Choroid plexus epithelial cell (primary cell): ENCODE data around the gene RICTOR.

Source experiments
- DNase-seq: peaks from one replicate; pipeline ENCODE4 v3.0.0-alpha.2; 2010; ENCODE audit warnings: low read depth
- H3K4me3 ChIP-seq: 2 replicates; pipeline ENCODE4 v1.5.1; 2011; ENCODE audit warnings: low read depth, mild to moderate bottlenecking, control low read depth, low read length, moderate library complexity
- CTCF ChIP-seq: conservative IDR thresholded peaks from 2 replicates; pipeline ENCODE4 v1.5.1; 2011; ENCODE audit warnings: low read depth, mild to moderate bottlenecking, control low read depth, inconsistent platforms, low read length, moderate library complexity

RICTOR gene

GRCh38 chr5:39074017-39074814 lies at the start of gene RICTOR:
RICTOR (minus strand) TSS chr5:39074399; CDS start chr5:39074377, 22 bp downstream.
- peak; percentile 90 for DNase-seq
- TF ChIP-seq CTCF = no peak
- H3K4me3 ChIP-seq = peak within 1 kb of the TSS; percentile 92

GRCh38 chr5:39121922-39122321 lies 47.7 kb upstream of the RICTOR start:
- no peak for TF ChIP-seq CTCF
- DNase-seq = no peak
- no peak overlapping the region for H3K4me3 ChIP-seq

DNA sequence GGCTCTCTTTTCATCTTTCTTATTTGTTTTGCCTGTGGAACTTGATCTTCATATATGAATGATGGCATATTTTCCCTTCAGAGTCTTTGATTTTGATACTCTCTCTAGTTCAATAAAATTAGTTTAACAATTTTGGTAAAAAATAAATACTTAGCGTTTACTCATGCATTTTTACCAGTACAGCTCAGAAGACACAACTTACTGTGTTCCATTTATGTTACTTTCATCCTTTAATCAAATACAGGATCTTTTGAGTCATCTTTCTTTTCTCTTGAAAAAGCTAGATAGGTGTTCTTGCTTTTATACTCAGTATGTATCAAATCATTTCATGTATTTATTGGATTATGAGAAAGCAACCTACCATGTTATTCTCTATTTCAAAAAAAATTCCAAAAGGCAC lies 47.1 kb upstream of the RICTOR start:
- no peak for DNase-seq
- no peak overlapping the region for H3K4me3 ChIP-seq
- TF ChIP-seq CTCF = no peak

GRCh38 chr5:39120052-39120420 lies 45.8 kb upstream of the RICTOR start:
- H3K4me3 ChIP-seq = no peak overlapping the region
- TF ChIP-seq CTCF = no peak
- DNase-seq = no peak

GRCh38 chr5:39119404-39120051 lies 45.3 kb upstream of the RICTOR start:
- no peak overlapping the region for H3K4me3 ChIP-seq
- no peak for TF ChIP-seq CTCF
- DNase-seq = no peak

DNA sequence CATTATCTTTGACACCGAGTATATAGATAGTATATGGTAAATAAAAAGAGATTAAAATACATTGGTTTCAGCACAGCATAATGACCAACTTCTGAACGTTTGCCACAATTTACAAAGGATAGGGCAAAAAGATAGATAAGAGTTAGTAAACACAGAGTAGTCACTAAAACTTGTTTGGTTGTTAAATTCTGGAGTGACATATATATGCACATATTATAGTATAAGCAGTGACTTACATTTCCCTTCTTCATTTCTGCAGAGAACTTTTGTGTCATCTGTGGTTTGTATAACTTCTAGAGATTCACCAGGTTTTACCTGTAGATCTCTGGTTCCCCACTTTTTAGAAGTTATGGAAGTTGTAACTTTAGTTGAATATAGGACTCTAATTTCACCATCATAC lies 44.4 kb upstream of the RICTOR start:
- TF ChIP-seq CTCF = no peak
- DNase-seq = no peak
- no peak overlapping the region for H3K4me3 ChIP-seq

GRCh38 chr5:39117401-39117800 lies 43.2 kb upstream of the RICTOR start:
- H3K4me3 ChIP-seq = no peak overlapping the region
- no peak for DNase-seq
- TF ChIP-seq CTCF = no peak
